ENCODE data around the gene RNF32.
"Not testable (repeated sequence)": the region's sequence is repeated elsewhere in the genome, so short reads cannot be mapped to it uniquely, and the experiment has no call there.

RNF32 gene

GRCh38 chr7:156614434-156615264 lies 25.9 kb upstream of the RNF32 start:
- no peak overlapping the region for H3K4me3 ChIP-seq (ENCODE audit: low read depth, low read length)
- DNase-seq (ENCODE audit: low read depth), result no peak
- TF ChIP-seq CTCF (conservative IDR thresholded peaks at IDR 0.05; ENCODE audit: low read depth, low read length), result no peak

GRCh38 chr7:156616269-156617202 lies 24.0 kb upstream of the RNF32 start:
- H3K4me3 ChIP-seq (ENCODE audit: low read depth, low read length), result peak overlapping the region; percentile 25

GRCh38 chr7:156617215-156617614 lies 23.4 kb upstream of the RNF32 start:
- no peak overlapping the region for H3K4me3 ChIP-seq (ENCODE audit: low read depth, low read length)
- no peak for TF ChIP-seq CTCF (conservative IDR thresholded peaks at IDR 0.05; ENCODE audit: low read depth, low read length)

More at GRCh38 chr7:156616269-156617202, 24.0 kb upstream of the RNF32 start:
- TF ChIP-seq CTCF (conservative IDR thresholded peaks at IDR 0.05; ENCODE audit: low read depth, low read length), result no peak
- peak; percentile 11 for DNase-seq (ENCODE audit: low read depth)

GRCh38 chr7:156618078-156618779 lies 22.3 kb upstream of the RNF32 start:
- TF ChIP-seq CTCF (conservative IDR thresholded peaks at IDR 0.05; ENCODE audit: low read depth, low read length), result no peak
- no peak overlapping the region for H3K4me3 ChIP-seq (ENCODE audit: low read depth, low read length)
- DNase-seq (ENCODE audit: low read depth), result no peak

More at GRCh38 chr7:156617215-156617614, 23.4 kb upstream of the RNF32 start:
- DNase-seq (ENCODE audit: low read depth), result no peak

- TF ChIP-seq CTCF (conservative IDR thresholded peaks at IDR 0.05; ENCODE audit: low read depth, low read length), result no peak
- no peak overlapping the region for H3K4me3 ChIP-seq (ENCODE audit: low read depth, low read length)
- no peak for DNase-seq (ENCODE audit: low read depth)
Measured at GRCh38 chr7:156618780-156619367, 21.7 kb upstream of the RNF32 start.

GRCh38 chr7:156619488-156620290 lies 20.9 kb upstream of the RNF32 start:
- H3K4me3 ChIP-seq (ENCODE audit: low read depth, low read length); DNase-seq (ENCODE audit: low read depth): not testable (repeated sequence)

All from choroid plexus epithelial cell (primary cell).